Right ventricle myocardium superior (tissue), 1 donor: Measurements from ENCODE around the gene ANKAR. TPM values are rescaled to one million over a fixed set of nuclear protein-coding genes. Genes with fewer than 3 reads are reported as not detected.

Experiments used
- ATAC-seq: fragments of 200-7000 bp; cut with Tn5 transposase; one replicate; pipeline ENCODE4 v1.9.1; 2020; ENCODE audit warnings: mild to moderate bottlenecking; ENCODE audit not compliant: poor library complexity
- DNase-seq: peaks from one replicate; pipeline ENCODE4 v3.0.0-alpha.2; 2020
- intact Hi-C: fragments of 100-400 bp; cut with DNase I; formaldehyde crosslinking; loops from one replicate; pipeline ENCODE4 v1.11.2; 2022
- long read RNA-seq: library from polyadenylated mRNA; unstranded; transcript quantifications from one replicate; pipeline ENCODE4 v2.0.0, GENCODE V29; 2021
- total RNA-seq: library from RNA; stranded (reverse); fragmentation: NEBNext Ultra II Directional; extraction: Animal tissue kit (Norgen Biotek cat#: 25700); gene quantifications from one replicate; pipeline ENCODE4 v1.2.1, GENCODE V29; 2021
- donor health status: DM: no; HTN: yes; CAD: no; lungs with severe emphysema.

The ANKAR gene, protein sequence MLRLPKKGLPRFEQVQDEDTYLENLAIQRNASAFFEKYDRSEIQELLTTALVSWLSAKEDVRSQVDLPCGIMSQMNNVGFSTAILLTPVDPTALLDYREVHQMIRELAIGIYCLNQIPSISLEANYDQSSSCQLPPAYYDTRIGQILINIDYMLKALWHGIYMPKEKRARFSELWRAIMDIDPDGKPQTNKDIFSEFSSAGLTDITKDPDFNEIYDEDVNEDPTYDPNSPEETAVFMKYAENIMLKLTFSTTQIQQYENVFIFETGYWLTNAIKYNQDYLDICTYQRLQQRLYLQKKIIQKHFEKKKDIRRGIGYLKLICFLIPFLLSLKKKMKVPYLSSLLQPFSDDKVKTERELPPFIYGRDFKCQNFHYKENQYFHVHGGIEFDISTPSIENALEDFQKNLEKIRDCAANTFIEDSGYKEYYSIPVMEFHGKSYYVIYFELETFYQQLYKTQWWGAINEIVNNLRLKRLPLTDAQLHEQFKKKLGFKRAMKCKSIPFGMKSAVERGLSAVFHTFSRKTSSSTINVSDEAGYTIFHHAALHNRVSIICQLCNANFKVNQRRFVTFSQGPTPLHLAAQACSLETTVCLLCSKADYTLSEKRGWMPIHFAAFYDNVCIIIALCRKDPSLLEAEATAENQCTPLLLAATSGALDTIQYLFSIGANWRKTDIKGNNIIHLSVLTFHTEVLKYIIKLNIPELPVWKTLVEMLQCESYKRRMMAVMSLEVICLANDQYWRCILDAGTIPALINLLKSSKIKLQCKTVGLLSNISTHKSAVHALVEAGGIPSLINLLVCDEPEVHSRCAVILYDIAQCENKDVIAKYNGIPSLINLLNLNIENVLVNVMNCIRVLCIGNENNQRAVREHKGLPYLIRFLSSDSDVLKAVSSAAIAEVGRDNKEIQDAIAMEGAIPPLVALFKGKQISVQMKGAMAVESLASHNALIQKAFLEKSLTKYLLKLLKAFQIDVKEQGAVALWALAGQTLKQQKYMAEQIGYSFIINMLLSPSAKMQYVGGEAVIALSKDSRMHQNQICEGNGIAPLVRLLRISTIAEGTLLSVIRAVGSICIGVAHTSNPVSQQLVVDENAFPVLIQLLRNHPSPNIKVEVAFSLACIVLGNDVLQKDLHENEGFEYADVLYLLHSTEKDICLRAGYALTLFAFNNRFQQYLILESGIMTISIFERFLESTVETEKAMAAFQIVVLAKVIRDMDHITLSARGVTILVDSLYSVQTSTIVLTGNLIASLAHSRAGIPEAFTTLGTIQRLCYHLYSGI (N-terminal part only)
- 8.1 TPM for total RNA-seq
- long read RNA-seq, partial matches to known transcripts: 0 of 7 reads
- long read RNA-seq, other reads (novel, unspliced or antisense): 7 of 7 reads

DNA sequence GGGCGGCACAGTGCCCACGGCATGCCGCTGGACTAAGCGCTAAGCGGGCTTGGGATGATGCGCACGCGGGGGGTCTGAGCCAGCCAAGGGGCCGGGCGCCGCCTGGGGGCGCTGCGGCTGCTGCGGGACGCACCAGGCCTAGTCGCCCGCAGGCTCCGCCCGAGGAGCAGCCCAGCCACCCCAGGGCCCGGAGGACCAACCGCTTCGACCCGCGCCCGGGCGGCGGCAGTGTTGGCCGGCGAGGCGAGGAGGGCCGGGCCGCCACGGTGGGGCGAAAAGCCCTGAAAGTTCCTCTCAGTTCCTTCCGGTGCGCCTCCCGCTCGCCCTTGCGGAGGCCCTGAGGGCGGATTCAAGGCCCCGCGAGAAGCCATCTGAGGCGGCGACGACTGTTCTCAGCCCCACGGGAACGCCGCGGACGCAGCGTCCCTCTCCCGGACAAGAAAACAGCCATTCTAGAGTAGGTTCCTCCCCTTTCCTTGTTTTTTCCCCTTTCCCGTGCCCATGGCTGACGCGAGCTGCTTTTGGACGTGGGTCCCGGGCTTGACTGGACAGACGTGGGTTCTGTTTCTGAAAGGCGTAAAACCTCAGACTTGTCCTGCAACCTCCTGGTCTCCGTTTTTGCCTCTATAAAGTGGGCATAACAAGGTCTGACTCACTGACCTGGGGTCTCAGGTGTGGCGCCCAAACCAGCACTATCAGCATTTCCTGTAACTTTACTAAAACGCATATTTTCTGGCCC lies at the start of gene ANKAR:
Gene ANKAR, plus strand, starts transcription at position 297 of the 739 bp plus-strand sequence. CDS start 1,821 bp downstream, outside the sequence.
- intact Hi-C loops: loop anchor here (10.0 kb wide), 1 partner anchor 90 kb away; the partner anchor contains the start of gene OSGEPL1

DNA sequence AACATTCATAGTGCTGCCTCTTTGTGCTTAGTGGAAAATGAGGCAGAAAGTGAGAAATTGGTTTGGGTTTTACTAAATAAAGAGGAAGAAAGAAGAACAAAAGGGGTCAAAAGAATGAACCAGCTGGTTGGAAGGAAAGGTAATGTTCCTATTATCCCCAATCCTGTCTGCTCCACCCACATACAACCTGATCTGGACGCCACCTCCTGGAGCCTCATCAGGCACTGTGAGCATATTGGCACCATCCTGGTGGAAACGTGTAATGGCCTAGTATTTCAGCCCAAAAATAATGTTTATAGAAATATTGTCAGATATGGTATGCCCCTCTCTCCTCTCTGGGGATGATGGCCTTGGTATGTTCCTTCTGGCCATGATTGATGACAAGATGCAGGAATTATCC lies 48.8 kb upstream of the ANKAR start:
- ATAC-seq (no peak), DNase-seq (no peak)
- intact Hi-C loops: no loop called here

More for the DNA sequence above, at the start of gene ANKAR:
- peak; percentile 95 for DNase-seq
- peak; percentile 99 for ATAC-seq

DNA sequence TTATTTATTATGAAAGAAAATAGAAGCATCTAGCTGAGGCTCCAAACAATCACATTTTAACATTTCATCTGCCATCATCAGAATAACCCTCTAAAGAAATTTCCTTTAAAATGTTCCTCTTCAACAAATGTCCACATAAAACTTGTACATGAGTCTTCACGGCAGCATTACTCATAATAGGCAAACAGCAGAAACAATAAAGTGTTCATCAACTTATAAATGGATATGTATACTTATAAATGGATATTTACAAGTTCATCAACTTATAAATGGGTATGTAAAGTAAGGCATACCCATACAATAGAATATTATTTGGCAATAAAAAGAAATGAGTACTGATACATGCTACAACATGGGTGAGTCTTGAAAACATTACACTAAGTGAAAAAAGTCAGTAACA lies 46.7 kb upstream of the ANKAR start:
- DNase-seq: no peak
- no peak for ATAC-seq
- intact Hi-C loops: no loop called here

DNA sequence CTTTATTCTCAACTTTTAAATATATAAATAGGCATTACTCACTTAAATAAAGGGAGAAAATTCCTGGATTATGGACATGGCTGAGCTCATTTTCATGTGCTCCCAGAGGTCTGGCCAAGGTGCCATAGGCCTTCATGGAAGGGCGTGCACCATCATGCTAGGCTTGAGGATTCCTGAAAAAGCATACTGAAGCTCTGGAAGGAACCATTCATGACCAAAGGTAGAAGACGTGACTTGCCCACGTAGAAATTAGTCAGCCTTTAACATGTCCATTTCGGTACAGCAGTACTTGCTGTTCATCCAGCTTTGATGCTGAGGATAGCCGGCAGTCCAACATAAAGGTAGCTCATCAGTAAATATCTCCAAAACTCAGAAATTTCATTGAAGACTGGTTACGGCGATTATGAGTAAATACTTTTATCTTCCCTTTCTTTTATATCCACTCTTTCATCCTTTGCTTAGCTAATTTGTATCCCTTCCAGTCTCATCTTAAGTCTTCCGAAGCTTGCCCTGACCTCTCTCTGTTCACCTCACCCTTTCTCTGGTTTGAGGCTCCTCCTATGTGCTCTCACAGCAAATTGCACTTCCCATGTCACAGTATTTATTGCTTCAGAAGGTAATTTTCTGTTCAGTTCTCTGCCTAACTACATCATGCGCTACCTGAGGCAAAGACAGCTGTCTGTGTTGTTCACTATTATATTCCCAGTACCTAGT lies 45.5 kb upstream of the ANKAR start:
- ATAC-seq (peak; percentile 71), DNase-seq (no peak)
- intact Hi-C loops: no loop called here

DNA sequence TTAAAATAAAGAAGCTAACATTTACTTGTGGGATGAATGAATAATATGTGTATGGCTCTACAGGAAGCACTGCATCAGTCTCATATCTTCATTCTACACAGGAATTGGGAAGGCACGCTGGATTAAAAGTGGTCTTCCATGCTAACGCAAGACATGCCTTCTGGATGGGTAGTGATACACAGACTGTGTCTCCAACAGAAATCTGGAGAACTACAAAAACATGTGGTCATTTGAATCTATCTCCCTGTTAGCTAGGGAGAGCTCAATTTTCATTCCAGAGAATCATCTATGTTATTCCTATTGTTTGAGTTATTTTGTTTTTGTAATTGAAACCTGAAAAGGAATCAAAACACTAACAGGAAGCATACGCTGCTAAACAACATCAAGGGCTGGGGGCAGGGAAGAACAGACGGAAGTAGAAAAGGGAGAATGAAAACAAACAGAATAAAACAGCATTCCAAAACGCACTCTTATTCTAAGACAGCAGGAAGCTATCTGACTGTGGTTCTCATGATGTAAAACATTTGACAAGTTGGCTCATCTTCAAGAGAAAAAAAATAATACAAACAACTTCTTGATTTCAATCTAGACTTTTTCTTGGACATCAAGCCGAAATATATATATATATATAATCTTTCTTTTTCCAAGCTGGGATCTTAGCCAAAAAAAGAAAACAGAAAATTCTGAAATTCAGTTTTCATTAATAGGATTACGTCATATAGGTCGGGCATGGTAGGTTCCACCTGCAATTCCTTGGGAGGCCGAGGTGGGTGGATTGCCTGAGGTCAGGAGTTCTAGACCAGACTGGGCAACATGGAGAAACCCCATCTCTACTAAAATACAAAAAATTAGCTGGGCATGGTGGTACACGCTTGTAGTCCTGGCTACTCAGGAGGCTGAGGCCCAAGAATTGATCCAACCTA lies 44.7 kb upstream of the ANKAR start:
- DNase-seq: no peak
- ATAC-seq: no peak
- intact Hi-C loops: no loop called here

DNA sequence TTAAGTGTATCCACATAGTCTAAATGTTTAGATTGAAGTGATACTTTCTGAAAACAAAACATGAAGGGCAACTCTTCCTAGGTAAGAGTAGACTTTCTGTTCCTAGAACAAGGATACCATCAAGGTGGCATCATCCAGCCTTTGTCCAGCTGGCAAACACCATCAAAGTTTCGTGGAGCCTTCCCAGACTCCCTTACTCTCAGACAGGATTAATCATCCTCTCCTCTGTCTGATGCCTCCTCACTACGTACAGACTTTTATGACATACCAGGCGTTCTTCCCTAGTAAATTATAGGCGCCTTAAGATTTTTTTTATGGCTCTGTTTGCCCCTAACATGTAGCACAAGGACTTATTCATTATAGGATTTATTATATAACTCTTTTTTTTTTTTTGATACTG lies 42.6 kb upstream of the ANKAR start:
- no peak for ATAC-seq
- intact Hi-C loops: loop anchor here (2.0 kb wide), 1 partner anchor 167 kb away; no protein-coding TSS in a partner anchor
- no peak for DNase-seq

DNA sequence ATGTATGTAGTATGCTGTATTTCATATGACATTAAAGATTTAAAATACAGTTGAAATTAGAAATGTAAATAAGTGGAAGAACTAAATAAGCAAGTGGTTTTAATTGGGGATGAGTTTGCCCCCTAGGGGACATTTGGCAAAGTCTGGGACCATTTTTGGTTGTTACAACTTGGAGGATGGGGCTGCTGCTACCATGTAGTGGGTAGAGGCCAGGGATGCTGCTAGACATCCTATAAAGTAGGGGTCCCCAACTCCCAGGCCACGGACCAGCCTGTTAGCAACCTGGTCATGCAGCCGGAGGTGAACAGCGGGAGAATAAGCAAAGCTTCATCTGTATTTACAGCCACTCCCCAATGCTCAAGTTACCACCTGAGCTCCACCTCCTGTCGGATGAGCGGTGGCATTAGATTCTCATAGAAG lies 41.1 kb upstream of the ANKAR start:
- ATAC-seq (peak; percentile 45), DNase-seq (no peak)
- intact Hi-C loops: loop anchor here (2.0 kb wide), 1 partner anchor 169 kb away; no protein-coding TSS in a partner anchor

DNA sequence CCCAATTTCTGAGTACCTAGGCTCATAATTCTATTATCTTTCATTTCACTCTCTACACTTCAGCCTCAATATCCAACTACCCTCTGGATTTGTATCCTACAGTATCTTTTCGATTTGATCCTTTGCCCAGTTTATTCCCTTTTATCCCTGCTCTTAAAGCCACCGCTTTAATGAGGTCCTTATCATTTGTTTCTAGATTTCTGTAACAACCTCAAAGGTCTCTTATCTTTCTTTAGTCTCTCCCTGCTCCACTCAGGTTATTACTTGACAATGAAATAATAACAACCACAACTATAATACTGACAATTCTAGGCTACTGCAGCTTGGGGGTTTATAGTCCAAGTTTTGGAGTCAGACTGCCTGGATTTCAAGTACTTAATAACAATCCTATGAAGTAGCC lies 39.1 kb upstream of the ANKAR start:
- ATAC-seq: no peak
- no peak for DNase-seq
- intact Hi-C loops: no loop called here

DNA sequence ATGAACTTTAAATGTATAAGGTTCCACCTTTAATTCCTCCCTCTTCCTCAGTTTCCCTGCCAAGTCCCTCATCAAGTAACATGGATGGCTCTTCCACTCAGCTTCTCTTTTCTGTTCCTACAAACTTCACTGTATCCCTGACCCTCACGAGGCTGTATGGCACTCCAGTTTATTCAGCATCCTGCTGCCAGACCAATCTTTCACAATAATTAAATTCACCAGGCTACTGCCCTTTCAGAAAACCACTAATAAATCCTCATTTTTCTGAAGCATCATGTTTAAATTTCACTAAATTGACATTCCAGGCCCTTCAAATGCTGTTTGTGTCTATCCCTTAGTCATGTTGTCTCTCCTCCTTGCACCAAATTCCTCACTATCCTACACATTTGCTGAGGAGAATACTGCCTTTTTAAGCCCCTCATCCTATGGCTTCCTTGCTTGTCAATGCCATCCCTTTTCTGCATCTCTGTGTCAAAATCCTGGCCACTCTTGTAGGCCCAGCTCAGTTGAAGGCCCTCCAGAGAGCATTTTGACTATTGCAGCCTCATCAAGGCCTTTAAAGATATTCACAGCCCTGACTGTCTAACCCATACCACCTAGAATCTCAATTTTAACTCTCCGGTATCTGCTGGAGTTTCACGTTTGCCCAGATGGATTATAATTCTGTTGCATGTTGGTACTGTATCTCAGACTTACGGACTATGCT lies 36.0 kb upstream of the ANKAR start:
- intact Hi-C loops: no loop called here
- DNase-seq (no peak), ATAC-seq (no peak)

DNA sequence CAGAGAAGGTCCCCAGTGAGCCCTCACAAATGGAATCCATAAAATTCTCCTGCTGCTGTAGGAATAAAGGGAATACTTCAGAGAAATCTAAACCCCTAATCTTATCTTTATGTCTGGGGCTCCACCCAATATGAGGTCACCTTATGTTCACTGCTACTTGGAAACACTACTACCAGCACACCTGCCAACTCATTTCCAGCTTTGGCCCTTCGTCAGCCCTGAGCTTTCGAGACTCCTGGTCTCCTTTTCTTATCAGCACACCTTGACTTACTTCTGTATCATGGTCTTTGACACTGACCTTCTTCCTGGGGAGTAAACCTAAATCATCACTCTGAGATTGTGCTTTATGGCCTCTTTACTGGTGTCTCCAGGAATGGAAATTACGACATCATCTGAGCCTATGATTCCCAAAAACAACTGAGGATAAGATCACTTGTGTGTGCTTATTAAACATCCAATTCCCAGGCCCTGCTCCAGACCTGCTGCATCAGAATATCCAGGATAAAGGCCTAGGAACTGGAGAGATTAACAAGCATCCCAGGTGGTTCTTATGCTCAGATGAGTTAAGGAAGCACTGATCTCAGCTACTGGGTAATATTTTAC lies 35.4 kb upstream of the ANKAR start:
- no peak for ATAC-seq
- no peak for DNase-seq
- intact Hi-C loops: no loop called here

DNA sequence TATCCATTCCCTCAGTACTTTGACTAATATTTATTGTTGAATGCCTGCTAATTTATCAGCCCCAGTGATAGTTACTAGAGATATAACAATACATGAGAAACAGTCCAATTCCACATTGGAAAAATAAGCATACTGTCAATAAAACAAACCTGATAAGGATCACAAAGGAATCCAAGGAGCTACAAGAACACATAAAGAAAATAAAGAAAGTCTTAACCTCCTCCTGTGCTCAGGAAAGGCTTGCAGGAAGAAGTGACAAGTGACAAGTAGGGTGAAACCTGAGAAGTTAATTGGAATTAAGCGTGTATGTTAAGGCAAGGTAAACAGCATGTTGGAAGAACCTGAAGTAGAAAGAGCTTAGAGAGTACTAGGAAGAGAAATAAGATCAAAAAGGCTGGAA lies 33.5 kb upstream of the ANKAR start:
- ATAC-seq: no peak
- intact Hi-C loops: no loop called here

DNA sequence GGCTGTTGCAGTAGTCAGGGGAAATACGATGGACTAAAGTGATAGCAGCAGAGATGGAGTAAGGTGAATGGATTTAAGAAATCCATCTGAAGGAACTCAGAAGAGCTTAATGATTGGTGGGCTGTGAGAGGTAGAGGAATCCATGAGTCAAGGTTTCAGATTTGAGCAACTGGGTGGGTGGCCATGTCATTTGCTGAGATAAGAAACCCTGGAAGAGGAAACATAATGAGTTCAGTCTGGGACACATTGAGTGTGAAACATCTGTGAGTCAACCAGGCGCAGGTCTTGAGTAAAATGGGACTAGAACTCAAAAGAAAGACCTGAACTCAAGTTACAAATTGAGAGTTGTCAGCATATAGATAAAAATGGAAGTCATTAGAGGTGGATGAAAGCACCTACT lies 32.9 kb upstream of the ANKAR start:
- ATAC-seq: no peak
- DNase-seq: no peak
- intact Hi-C loops: no loop called here

More for the DNA sequence above, 33.5 kb upstream of the ANKAR start:
- no peak for DNase-seq

DNA sequence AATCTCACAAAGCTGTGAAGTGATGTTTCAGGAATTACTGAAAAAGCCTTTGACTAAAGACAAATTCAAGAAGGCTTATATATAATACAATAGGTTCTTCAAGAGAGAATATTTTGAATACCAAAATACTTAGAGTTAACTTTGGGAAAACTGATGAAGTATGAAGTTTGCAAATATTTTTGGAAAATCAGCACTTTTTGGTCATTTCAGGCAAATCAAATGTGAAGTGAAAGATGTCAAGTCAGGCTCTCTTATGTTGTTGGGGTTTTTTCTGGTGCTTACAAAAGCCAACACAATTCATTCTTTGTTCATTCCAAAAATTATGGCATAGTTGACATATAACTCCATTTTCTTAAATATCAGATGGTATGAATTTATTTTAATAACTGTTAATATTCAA lies 27.9 kb upstream of the ANKAR start:
- ATAC-seq (no peak), DNase-seq (no peak)
- intact Hi-C loops: no loop called here

DNA sequence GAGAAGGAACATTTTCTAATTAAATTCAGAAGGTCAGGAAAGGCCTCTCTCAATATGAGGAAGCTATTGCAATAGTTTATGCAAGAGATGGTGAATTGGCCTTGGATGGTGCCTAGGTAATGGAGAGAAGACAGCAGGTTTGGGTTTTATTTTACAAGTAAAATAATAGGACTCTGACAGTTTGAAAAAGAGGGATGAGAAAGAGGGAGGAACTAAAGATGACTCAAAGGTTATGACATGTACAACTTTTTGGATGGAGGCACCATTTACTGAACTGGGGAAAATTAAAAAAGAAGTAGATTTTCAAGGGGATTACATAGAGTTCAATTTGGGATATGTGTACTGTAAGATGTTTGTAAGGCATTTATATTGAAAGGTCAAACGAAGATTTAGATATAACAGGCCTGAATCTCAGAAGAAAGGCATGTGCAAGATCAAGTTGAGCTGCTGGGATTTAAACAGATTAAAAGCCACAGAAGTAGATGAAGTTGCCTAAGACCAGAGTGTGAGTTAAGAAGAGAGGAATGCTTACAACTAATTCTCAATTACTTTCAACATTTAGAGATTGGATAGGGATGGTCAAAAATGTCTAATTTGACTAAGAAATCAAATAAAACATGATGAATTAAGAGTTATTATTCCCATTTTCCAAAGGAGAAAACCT lies 25.5 kb upstream of the ANKAR start:
- ATAC-seq: no peak
- no peak for DNase-seq
- intact Hi-C loops: no loop called here

DNA sequence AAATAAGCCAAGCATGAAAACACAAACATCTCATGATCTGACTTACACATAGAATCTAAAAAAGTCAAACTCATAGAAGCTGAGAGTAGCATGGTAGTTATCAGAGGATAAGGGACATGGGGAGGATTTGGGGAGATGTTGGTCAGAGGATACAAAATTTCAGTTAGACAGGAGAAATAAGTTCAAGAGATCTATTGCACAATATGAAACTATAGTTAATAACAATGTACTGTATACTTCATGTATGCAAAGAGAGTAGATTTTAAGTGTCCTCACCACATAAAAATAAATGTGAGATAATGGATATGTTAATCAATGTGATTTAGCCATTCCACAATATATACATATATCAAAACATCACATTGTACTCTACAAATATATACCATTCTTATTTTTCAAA lies 23.2 kb upstream of the ANKAR start:
- ATAC-seq (no peak), DNase-seq (no peak)
- intact Hi-C loops: no loop called here
